Measurements from ENCODE around the gene PRH2.
A peak's percentile ranks its signal among the peaks of the same experiment; 100 is the strongest.

Gene PRH2

GRCh38 chr12:10974965-10975364 is 45.9 kb downstream of the PRH2 start:
- Histone ChIP-seq H3K9me3 (no peaks in the 10 kb centered on the region), H3K36me3 (replicated peaks) (no peaks in the 10 kb centered on the region), H3K4me1 (no peaks in the 10 kb centered on the region; the same call in 1 of the 2 replicates), H3K27me3 (ENCODE audit: low read depth) (no peaks in the 10 kb centered on the region), H3K4me3 (no peak overlapping the region)
- in situ Hi-C loops (cut with MboI; ENCODE audit: low sequenced_read_pairs) = no loop called here
- peak in 1 of 2 experiments; percentile 2 for DNase-seq (ENCODE audit: low spot score in 2 of 2)

GRCh38 chr12:10982244-10982643 is 53.2 kb downstream of the PRH2 start:
- Histone ChIP-seq H3K9me3 (no peaks in the 10 kb centered on the region), H3K36me3 (replicated peaks) (no peaks in the 10 kb centered on the region), H3K27me3 (ENCODE audit: low read depth) (no peaks in the 10 kb centered on the region), H3K4me1 (no peaks in the 10 kb centered on the region; the same call in 1 of the 2 replicates), H3K4me3 (no peak overlapping the region)
- DNase-seq (ENCODE audit: low spot score in 2 of 2) = no peak
- in situ Hi-C loops (cut with MboI; ENCODE audit: low sequenced_read_pairs) = no loop called here
